Endothelial cell (in vitro differentiated cells): ENCODE measurements around the gene GUCY2D. TPM values are rescaled to one million over a fixed set of nuclear protein-coding genes. Genes with fewer than 3 reads are reported as not detected.
A peak's percentile ranks its signal among the peaks of the same experiment; 100 is the strongest.
"Not testable (repeated sequence)": the region's sequence is repeated elsewhere in the genome, so short reads cannot be mapped to it uniquely, and the experiment has no call there.

Experiments
- DNase-seq: peaks from one replicate; pipeline ENCODE4 v3.0.0; 2021; ENCODE audit warnings: low spot score
- H3K27ac Mint-ChIP-seq: one replicate; pipeline ENCODE4 v1.8.0; 2021; ENCODE audit warnings: mixed read lengths, inconsistent platforms; ENCODE audit not compliant: unreplicated experiment
- H3K27me3 Mint-ChIP-seq: one replicate; pipeline ENCODE4 v1.8.0; 2021; ENCODE audit warnings: mild to moderate bottlenecking, moderate library complexity, mixed read lengths, inconsistent platforms; ENCODE audit not compliant: unreplicated experiment
- H3K36me3 Mint-ChIP-seq: one replicate; pipeline ENCODE4 v1.8.0; 2021; ENCODE audit warnings: mild to moderate bottlenecking, low read depth, mixed read lengths, inconsistent platforms; ENCODE audit not compliant: unreplicated experiment
- H3K4me1 Mint-ChIP-seq: one replicate; pipeline ENCODE4 v1.8.0; 2021; ENCODE audit warnings: mild to moderate bottlenecking, mixed read lengths, inconsistent platforms; ENCODE audit not compliant: unreplicated experiment
- H3K4me3 Mint-ChIP-seq: one replicate; pipeline ENCODE4 v1.8.0; 2021; ENCODE audit warnings: mild to moderate bottlenecking, mixed read lengths, inconsistent platforms; ENCODE audit not compliant: unreplicated experiment
- H3K9me3 Mint-ChIP-seq: one replicate; pipeline ENCODE4 v1.8.0; 2021; ENCODE audit warnings: mixed read lengths, inconsistent platforms; ENCODE audit not compliant: unreplicated experiment
- total RNA-seq: library from RNA; stranded (reverse); fragmentation: NEBNext Ultra II Directional; extraction: Animal tissue kit (Norgen Biotek cat#: 25700); gene quantifications from one replicate; pipeline ENCODE4 v1.2.1, GENCODE V29; 2021; ENCODE audit not compliant: unreplicated experiment
- TF ChIP-seq, protein P1 (sequence below): fragments of 200-600 bp; sonication (generic); IDR thresholded peaks from one replicate; pipeline ENCODE4 v1.5.0; 2021; ENCODE audit warnings: antibody characterized with exemption; ENCODE audit not compliant: unreplicated experiment

GUCY2D gene
- total RNA-seq, 1 donor from 2014 or later: not detected

DNA sequence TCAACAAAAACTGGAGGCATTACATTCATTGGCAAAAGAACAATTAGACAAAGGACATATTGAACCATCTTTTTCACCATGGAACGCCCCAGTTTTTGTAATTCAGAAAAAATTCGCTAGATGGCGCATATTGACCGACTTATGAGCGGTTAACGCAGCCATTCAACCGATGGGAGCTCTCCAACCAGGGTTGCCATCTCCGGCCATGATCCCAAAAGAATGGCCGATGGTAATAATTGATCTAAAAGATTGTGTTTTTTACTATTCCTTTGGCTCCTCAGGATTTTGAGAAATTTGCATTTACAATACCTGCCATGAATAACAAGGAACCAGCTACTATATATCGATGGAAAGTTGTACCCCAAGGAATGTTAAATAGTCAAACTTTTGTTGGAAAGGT lies 57.9 kb downstream of the GUCY2D start:
- peaks cover 21% of the 10 kb centered on the region for H3K27me3 Mint-ChIP-seq
- peak; percentile 73 for DNase-seq
- TF ChIP-seq, protein P1, sequence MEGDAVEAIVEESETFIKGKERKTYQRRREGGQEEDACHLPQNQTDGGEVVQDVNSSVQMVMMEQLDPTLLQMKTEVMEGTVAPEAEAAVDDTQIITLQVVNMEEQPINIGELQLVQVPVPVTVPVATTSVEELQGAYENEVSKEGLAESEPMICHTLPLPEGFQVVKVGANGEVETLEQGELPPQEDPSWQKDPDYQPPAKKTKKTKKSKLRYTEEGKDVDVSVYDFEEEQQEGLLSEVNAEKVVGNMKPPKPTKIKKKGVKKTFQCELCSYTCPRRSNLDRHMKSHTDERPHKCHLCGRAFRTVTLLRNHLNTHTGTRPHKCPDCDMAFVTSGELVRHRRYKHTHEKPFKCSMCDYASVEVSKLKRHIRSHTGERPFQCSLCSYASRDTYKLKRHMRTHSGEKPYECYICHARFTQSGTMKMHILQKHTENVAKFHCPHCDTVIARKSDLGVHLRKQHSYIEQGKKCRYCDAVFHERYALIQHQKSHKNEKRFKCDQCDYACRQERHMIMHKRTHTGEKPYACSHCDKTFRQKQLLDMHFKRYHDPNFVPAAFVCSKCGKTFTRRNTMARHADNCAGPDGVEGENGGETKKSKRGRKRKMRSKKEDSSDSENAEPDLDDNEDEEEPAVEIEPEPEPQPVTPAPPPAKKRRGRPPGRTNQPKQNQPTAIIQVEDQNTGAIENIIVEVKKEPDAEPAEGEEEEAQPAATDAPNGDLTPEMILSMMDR: peak; percentile 91
- H3K4me3 Mint-ChIP-seq: no peak overlapping the region
- no peaks in the 10 kb centered on the region for H3K36me3 Mint-ChIP-seq
- H3K4me1 Mint-ChIP-seq: peaks cover 26% of the 10 kb centered on the region
- H3K9me3 Mint-ChIP-seq: no peaks in the 10 kb centered on the region
- no peak overlapping the region for H3K27ac Mint-ChIP-seq

DNA sequence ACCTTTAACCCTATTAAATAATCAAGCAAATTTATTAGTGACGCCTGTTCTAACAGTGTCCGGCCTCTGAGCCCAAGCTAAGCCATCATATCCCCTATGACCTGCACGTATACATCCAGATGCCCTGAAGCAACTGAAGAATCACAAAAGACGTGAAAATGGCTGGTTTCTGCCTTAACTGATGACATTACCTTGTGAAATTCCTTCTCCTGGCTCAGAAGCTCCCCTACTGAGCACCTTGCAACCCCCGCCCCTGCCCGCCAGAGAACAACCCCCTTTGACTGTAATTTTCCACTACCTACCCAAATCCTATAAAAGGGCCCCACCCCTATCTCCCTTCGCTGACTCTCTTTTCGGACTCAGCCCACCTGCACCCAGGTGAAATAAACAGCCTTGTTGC lies 59.4 kb downstream of the GUCY2D start:
- peaks cover 15% of the 10 kb centered on the region for H3K4me1 Mint-ChIP-seq
- H3K27me3 Mint-ChIP-seq: peaks cover 22% of the 10 kb centered on the region
- DNase-seq, H3K9me3 Mint-ChIP-seq, H3K4me3 Mint-ChIP-seq, H3K27ac Mint-ChIP-seq, H3K36me3 Mint-ChIP-seq: not testable (repeated sequence)

DNA sequence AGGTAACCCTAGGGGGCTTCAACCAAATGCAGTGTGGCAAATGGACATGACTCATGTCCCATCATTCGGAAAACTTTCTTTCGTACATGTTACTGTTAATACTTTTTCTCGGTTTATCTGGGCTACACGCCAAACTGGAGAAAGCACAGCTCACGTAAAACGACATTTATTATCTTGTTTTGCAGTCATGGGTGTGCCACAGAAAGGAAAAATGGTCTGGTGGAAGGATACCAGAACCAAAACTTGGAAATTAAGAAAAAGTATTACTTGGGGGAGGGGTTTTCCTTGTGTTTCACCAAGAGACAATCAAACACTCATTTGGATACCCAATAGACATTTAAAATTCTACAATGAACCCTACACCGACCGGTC lies 60.0 kb downstream of the GUCY2D start:
- TF ChIP-seq, protein P1: no peak
- H3K4me1 Mint-ChIP-seq: peaks cover 11% of the 10 kb centered on the region
- H3K4me3 Mint-ChIP-seq: peak overlapping the region; percentile 3
- no peaks in the 10 kb centered on the region for H3K9me3 Mint-ChIP-seq
- no peak for DNase-seq
- H3K36me3 Mint-ChIP-seq: no peaks in the 10 kb centered on the region
- H3K27ac Mint-ChIP-seq: no peak overlapping the region
- H3K27me3 Mint-ChIP-seq: peaks cover 22% of the 10 kb centered on the region

DNA sequence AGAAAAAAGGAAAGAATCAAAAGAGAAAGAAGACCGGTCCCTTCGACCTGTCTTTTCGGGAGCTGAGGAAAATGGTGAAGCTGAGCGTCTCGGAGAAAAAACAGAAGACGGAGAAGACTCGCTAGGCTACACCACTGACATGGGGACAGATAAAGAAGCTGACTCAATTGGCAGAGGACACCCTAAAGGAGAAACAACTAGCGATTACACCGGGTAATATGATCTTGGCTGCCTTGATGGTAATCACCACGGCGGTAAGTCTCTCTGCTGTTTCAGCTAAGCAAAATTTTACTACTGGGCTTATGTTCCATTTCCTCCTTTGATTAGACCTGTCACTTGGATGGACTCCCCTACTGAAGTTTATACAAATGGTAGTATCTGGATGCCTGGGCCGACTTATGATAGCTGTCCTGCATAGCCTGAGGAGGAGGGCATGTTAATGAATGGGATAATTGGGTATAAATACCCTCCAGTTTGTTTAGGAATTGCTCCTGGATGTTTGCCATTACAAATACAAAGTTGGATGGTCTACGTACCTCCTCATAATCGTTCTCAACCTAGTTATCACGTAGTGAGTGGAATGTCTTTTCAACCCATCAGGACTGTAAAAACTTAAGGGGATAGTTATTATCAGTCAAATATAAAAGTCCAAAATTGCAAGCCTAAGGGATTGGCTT lies 60.5 kb downstream of the GUCY2D start:
- no peak overlapping the region for H3K27ac Mint-ChIP-seq
- H3K27me3 Mint-ChIP-seq: peaks cover 22% of the 10 kb centered on the region
- peak overlapping the region; percentile 3 for H3K4me3 Mint-ChIP-seq
- no peaks in the 10 kb centered on the region for H3K9me3 Mint-ChIP-seq
- TF ChIP-seq, protein P1: no peak
- H3K36me3 Mint-ChIP-seq: no peaks in the 10 kb centered on the region
- peaks cover 11% of the 10 kb centered on the region for H3K4me1 Mint-ChIP-seq
- DNase-seq: no peak

DNA sequence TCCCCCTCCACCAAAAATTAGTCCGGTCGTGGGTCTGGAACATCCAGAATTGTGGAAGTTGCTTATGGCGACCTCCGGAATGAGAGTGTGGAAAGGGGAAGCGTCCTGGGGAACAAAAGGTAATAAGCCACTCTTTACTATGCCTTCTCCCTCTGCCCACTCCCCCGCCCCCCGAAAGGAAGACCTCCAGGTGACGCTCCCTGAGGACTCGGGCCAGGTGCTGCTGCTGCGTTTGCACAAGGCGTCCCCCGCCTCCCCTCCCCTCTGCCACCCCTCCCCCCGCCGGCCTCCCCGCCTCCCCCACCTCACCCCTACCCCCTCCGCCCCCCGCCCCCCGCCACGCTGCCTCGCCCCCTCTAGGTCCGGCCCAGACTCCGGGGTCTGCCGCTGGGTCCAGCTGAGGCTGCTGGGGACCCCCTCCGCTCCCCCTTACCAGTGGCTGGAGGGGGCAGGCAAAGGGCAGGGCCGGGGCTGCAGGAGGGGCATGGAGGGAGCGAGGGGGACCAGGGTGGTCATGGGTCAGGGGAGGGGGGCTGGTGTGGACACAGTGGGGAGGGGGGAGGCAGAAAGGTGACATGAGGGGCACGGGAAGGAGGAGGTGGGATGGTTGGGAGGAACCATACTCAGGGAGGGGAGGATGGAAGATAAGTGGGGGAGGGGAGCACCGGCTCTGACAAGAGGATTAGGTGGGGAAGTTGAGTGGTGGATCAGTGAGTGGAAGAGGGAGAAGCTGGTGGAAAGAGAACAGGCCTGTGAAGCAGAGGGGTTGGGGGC lies 61.5 kb downstream of the GUCY2D start:
- H3K9me3 Mint-ChIP-seq: no peaks in the 10 kb centered on the region
- H3K27ac Mint-ChIP-seq: no peak overlapping the region
- H3K4me1 Mint-ChIP-seq: peaks cover 17% of the 10 kb centered on the region
- TF ChIP-seq, protein P1: no peak
- H3K4me3 Mint-ChIP-seq: no peak overlapping the region
- no peaks in the 10 kb centered on the region for H3K36me3 Mint-ChIP-seq
- no peak for DNase-seq
- H3K27me3 Mint-ChIP-seq: peaks cover 27% of the 10 kb centered on the region
